Breast epithelium (tissue), 4 donors: ENCODE results near the gene MDGA2. TPM values are rescaled to one million over a fixed set of nuclear protein-coding genes. Genes with fewer than 3 reads are reported as not detected.

Experiments used
- DNase-seq, 2 donors: peaks; one replicate each; pipeline ENCODE4 v3.0.0-alpha.2; 2019; ENCODE audit warnings: low spot score in 2 of 2
- H3K27ac ChIP-seq, 2 donors: fragments of 200-600 bp; sonication (generic) in 1 of 2; one replicate each; pipeline ENCODE4 v1.5.1; 2016 to 2019; ENCODE audit warnings: mild to moderate bottlenecking in 1 of 2
- H3K27me3 ChIP-seq, 2 donors: fragments of 200-600 bp; sonication (generic) in 1 of 2; one replicate each; pipeline versions ENCODE4 v1.5.1 to v1.6.0; 2017 to 2019; ENCODE audit warnings: control low read depth in 1 of 2, mild to moderate bottlenecking in 1 of 2
- H3K36me3 ChIP-seq: fragments of 200-600 bp; one replicate; pipeline ENCODE4 v1.5.1; 2019
- H3K4me1 ChIP-seq, 2 donors: fragments of 200-600 bp; sonication (generic); one replicate each; pipeline ENCODE4 v1.5.1; 2016 to 2019; ENCODE audit warnings: control low read depth in 1 of 2
- H3K4me3 ChIP-seq, 3 donors: fragments of 200-600 bp; sonication (generic); 1 replicate in 2 of 3; 2 replicates in 1 of 3; pipeline ENCODE4 v1.5.1; 2016 to 2019; ENCODE audit warnings: mild to moderate bottlenecking in 3 of 3, moderate library complexity in 2 of 3
- H3K9me3 ChIP-seq, 2 donors: fragments of 200-600 bp; sonication (generic) in 1 of 2; one replicate each; pipeline ENCODE4 v1.5.1; 2016 to 2019; ENCODE audit warnings: control low read depth in 1 of 2
- POLR2A ChIP-seq: fragments of 450-650 bp; IDR thresholded peaks from one replicate; pipeline ENCODE4 v1.6.1; 2016; ENCODE audit warnings: antibody characterized with exemption, mild to moderate bottlenecking, moderate library complexity
- POLR2AphosphoS5 ChIP-seq, 3 donors: sonication (generic); formaldehyde crosslinking; IDR thresholded peaks; one replicate each; pipeline ENCODE4 v1.6.1; 2017; ENCODE audit warnings: antibody characterized with exemption in 3 of 3
- intact Hi-C: fragments of 100-400 bp; cut with DNase I; formaldehyde crosslinking; loops from one replicate; pipeline ENCODE4 v1.15.1; 2023; ENCODE audit warnings: low total_unique reads
- total RNA-seq, 3 donors: library from RNA; depleted of rRNA; stranded (reverse); fragments of >200 nt; gene quantifications; one replicate each; pipeline ENCODE4 v1.1.0, GENCODE V29; 2016
- TF ChIP-seq, protein P1 (sequence below), 3 donors: fragments of 450-650 bp; IDR thresholded peaks; one replicate each; pipeline ENCODE4 v1.5.1; 2016 to 2017; ENCODE audit warnings: antibody characterized with exemption in 3 of 3, mild to moderate bottlenecking in 3 of 3, moderate library complexity in 3 of 3

MDGA2 gene
- total RNA-seq, 3 donors from 2014 or later = not detected

DNA sequence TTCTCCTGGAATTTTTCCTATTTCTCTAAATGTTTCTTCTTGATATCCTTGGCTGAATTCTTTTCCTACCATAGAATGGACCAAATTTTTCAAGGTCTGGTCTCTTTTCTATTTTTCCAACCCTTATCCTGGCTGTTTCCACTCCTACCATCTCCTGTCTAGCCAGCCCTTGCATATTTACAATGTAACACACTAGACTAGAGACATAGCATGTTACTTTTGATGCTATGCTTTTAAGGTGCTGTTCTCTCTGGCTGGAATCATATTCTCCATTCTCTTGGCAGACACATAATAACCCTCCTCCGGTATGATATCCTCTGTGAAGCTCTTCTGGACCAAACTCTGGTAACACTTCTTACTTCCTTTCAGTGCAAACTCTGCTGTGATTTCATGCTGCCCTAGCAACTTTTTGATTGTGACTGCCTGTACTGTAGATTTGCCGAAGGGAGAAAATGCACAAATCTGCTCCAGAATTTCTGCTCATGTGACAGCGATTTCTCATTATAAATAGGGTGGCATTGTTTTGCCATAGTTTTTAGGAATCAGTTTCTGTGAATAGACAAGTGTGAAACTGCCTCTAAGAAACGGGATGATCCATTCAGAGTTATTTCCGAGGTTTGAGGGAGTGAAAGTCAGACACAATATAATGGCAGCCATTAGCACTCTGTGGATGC is 284.4 kb downstream of the MDGA2 start:
- no peak for DNase-seq
- no peaks in the 10 kb centered on the region for H3K36me3 ChIP-seq
- intact Hi-C loops = no loop called here
- H3K27me3 ChIP-seq = no peaks in the 10 kb centered on the region
- no peaks in the 10 kb centered on the region for H3K4me1 ChIP-seq
- H3K9me3 ChIP-seq = no peaks in the 10 kb centered on the region
- no peak overlapping the region for H3K4me3 ChIP-seq
- TF ChIP-seq POLR2A (no peak), POLR2AphosphoS5 (IDR thresholded peaks at IDR 0.05) (no peak)
- H3K27ac ChIP-seq = no peak overlapping the region

DNA sequence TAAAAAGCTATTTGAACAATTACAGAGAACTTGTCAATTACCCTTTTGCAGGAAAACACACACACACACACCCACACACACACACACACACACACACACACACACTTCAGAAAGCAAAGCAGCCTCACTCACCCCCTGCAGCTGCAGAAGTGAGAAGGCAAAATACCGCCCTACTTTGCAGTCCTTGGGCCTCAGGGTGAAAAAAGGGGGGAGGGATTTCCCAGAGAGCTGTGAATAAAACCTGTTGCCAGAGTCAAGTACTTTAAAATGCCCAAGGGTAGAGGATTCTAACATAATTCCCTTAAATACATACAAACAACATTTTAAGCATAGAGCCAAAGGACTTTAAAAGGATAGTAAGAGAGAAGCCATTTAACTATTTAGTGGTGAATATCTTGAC is 285.9 kb downstream of the MDGA2 start:
- intact Hi-C loops = no loop called here
- Histone ChIP-seq H3K9me3 (no peaks in the 10 kb centered on the region), H3K27ac (no peak overlapping the region), H3K36me3 (no peaks in the 10 kb centered on the region), H3K4me3 (no peak overlapping the region), H3K27me3 (no peaks in the 10 kb centered on the region), H3K4me1 (no peaks in the 10 kb centered on the region)
- no peak for DNase-seq
- no peak for TF ChIP-seq POLR2AphosphoS5 (IDR thresholded peaks at IDR 0.05)

DNA sequence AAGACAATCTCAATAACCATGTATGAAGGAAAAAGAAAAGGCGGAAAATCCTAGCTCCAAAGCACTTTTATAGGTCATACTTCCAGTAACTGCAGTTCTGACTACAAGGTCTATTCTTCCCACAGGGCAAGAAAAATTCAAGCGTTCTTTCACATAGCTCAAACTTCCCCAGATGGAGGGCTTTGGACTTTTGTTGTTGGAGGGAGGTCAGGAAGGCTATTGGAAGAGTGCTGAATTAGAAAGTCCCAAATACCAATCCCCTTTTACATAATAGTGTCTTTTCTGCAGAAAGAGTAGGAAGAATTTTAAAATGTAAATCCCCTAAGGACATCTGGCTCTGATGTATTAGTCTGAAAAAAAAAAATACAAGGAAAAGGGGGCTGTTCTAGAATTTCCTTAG is 309.4 kb downstream of the MDGA2 start:
- no peak for DNase-seq
- Histone ChIP-seq H3K9me3 (no peaks in the 10 kb centered on the region), H3K27me3 (no peaks in the 10 kb centered on the region), H3K4me1 (no peaks in the 10 kb centered on the region), H3K27ac (peak overlapping the region in 1 of 2 donors; percentile 7), H3K36me3 (no peaks in the 10 kb centered on the region), H3K4me3 (no peak overlapping the region)
- no peak for TF ChIP-seq POLR2A
- no peak for TF ChIP-seq POLR2AphosphoS5 (IDR thresholded peaks at IDR 0.05)
- TF ChIP-seq, protein P1, sequence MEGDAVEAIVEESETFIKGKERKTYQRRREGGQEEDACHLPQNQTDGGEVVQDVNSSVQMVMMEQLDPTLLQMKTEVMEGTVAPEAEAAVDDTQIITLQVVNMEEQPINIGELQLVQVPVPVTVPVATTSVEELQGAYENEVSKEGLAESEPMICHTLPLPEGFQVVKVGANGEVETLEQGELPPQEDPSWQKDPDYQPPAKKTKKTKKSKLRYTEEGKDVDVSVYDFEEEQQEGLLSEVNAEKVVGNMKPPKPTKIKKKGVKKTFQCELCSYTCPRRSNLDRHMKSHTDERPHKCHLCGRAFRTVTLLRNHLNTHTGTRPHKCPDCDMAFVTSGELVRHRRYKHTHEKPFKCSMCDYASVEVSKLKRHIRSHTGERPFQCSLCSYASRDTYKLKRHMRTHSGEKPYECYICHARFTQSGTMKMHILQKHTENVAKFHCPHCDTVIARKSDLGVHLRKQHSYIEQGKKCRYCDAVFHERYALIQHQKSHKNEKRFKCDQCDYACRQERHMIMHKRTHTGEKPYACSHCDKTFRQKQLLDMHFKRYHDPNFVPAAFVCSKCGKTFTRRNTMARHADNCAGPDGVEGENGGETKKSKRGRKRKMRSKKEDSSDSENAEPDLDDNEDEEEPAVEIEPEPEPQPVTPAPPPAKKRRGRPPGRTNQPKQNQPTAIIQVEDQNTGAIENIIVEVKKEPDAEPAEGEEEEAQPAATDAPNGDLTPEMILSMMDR (IDR thresholded peaks at IDR 0.05) = no peak
- intact Hi-C loops = loop anchor here (2.0 kb wide), 1 partner anchor 51 kb away; no protein-coding TSS in a partner anchor

DNA sequence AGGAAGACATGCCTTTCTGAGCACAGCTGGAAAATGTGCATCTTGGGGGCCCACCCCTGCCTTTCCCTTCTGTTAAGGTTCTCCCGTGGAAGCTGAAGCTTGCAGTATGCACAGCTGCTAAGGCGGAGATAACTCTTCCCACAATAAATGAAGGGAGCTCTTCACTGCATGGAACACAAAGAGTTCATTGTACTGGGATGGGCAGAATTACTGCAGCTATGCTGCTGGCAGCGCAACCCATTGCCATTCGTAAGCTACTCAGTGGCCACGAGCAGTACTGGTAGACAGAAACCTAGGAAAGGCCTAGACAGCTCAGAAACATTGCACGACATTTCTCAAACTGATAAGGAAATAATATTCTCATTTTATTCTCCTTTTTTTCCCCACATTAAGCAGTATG is 310.2 kb downstream of the MDGA2 start:
- Histone ChIP-seq H3K36me3 (no peaks in the 10 kb centered on the region), H3K4me3 (no peak overlapping the region), H3K4me1 (no peaks in the 10 kb centered on the region), H3K9me3 (no peaks in the 10 kb centered on the region), H3K27me3 (no peaks in the 10 kb centered on the region), H3K27ac (no peak overlapping the region)
- DNase-seq = no peak
- TF ChIP-seq POLR2A (no peak), POLR2AphosphoS5 (IDR thresholded peaks at IDR 0.05) (no peak)
- TF ChIP-seq, protein P1 (IDR thresholded peaks at IDR 0.05) = no peak
- intact Hi-C loops = no loop called here

DNA sequence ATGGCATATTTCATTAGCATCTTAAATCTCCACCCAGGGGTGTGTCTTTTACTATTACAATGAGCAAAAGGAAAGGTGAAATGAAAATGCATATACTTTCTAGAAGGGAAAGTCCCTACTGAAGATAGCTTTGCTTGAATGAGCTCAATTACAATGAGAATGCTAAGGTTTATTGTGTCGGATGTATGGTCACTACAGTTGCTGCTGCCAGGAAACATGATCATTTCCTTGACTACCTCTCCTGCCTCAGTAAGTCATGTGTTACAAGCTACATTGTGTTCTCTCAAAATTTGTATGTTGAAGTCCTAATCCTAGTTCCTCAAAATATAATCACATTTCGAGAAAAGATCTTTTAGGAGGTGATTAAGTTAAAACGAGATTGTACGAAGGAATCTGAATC is 322.2 kb downstream of the MDGA2 start:
- no peak overlapping the region for H3K4me3 ChIP-seq
- H3K36me3 ChIP-seq = no peaks in the 10 kb centered on the region
- H3K27me3 ChIP-seq = no peaks in the 10 kb centered on the region
- no peak for DNase-seq
- no peak overlapping the region for H3K27ac ChIP-seq
- H3K9me3 ChIP-seq = peaks cover 0 to 17% of the 10 kb centered on the region in 2 donors
- no peaks in the 10 kb centered on the region for H3K4me1 ChIP-seq
- intact Hi-C loops = no loop called here
- no peak for TF ChIP-seq POLR2AphosphoS5 (IDR thresholded peaks at IDR 0.05)
- TF ChIP-seq, protein P1 (IDR thresholded peaks at IDR 0.05) = no peak
- no peak for TF ChIP-seq POLR2A

DNA sequence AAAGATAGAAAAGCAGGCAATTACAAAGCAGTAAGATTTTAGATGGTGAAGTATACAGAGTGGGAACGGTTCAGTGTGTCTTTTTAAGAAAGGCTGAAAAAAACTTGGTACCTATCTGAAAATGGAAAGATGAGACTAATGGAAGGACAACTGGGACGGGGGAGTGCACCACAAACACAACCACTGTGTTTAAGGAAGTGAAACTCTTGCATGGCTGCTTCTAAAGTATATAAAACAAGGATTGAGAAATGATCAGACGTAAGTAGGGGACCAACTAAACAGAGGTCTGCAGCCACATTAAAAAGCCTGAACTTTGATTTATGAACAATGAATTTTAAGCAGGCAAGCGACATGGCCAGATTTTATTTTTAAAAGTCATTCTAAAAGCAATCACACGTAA is 328.6 kb downstream of the MDGA2 start:
- H3K36me3 ChIP-seq = no peaks in the 10 kb centered on the region
- no peaks in the 10 kb centered on the region for H3K9me3 ChIP-seq
- H3K4me3 ChIP-seq = no peak overlapping the region
- intact Hi-C loops = no loop called here
- no peak for DNase-seq
- H3K27ac ChIP-seq = no peak overlapping the region
- H3K27me3 ChIP-seq = no peaks in the 10 kb centered on the region
- no peak for TF ChIP-seq POLR2A
- TF ChIP-seq, protein P1 (IDR thresholded peaks at IDR 0.05) = no peak
- no peak for TF ChIP-seq POLR2AphosphoS5 (IDR thresholded peaks at IDR 0.05)
- H3K4me1 ChIP-seq = no peaks in the 10 kb centered on the region
